Naive thymus-derived CD4-positive, alpha-beta T cell (primary cell): ENCODE measurements around the gene ZNF621. TPM values are rescaled to one million over a fixed set of nuclear protein-coding genes. Genes with fewer than 3 reads are reported as not detected.
A peak's percentile ranks its signal among the peaks of the same experiment; 100 is the strongest.

Source experiments
- ATAC-seq: fragments of 150-1000 bp; cut with Tn5 transposase; 2 replicates; pipeline ENCODE4 v1.10.0; 2021; ENCODE audit warnings: mild to moderate bottlenecking, moderate library complexity
- CTCF ChIA-PET: fragments of 350-600 bp; sonication (Branson Sonifier 250); formaldehyde crosslinking; loops from one replicate; lab custom pipeline; 2021; ENCODE audit warnings: antibody characterized with exemption; lab: Charles Lee
- POLR2A ChIA-PET: fragments of 350-600 bp; sonication (Branson Sonifier 250); formaldehyde crosslinking; loops from one replicate; lab custom pipeline; 2021; ENCODE audit warnings: antibody characterized with exemption, inconsistent platforms; lab: Charles Lee
- DNase-seq, 9 donors: peaks; one replicate each; pipeline versions ENCODE4 v3.0.0 to v3.0.0-alpha.2; 2020 to 2022; ENCODE audit warnings: mixed read lengths in 1 of 9
- H3K27ac ChIP-seq: one replicate; pipeline ENCODE4 v1.7.0; 2013; ENCODE audit warnings: mild to moderate bottlenecking, low read depth, low read length, moderate library complexity
- H3K27me3 ChIP-seq, 2 donors: one replicate each; pipeline ENCODE4 v1.7.0; 2013; ENCODE audit warnings: low read length in 2 of 2, mild to moderate bottlenecking in 2 of 2, moderate library complexity in 2 of 2; ENCODE audit not compliant: control insufficient read depth in 2 of 2, insufficient read depth in 2 of 2
- H3K36me3 ChIP-seq, 3 experiments: 1 replicate in 2 of 3; 2 replicates in 1 of 3; pipeline ENCODE4 v1.7.0; 2013; ENCODE audit warnings: low read length in 3 of 3, mild to moderate bottlenecking in 3 of 3, moderate library complexity in 1 of 3; ENCODE audit not compliant: insufficient read depth in 3 of 3, control insufficient read depth in 2 of 3
- H3K4me1 ChIP-seq, 2 donors: one replicate each; pipeline ENCODE4 v1.7.0; 2013; ENCODE audit warnings: low read length in 2 of 2, mild to moderate bottlenecking in 2 of 2, moderate library complexity in 1 of 2; ENCODE audit not compliant: control insufficient read depth in 2 of 2, insufficient read depth in 2 of 2
- H3K4me3 ChIP-seq: 2 replicates; pipeline ENCODE4 v1.7.0; 2013; ENCODE audit warnings: mild to moderate bottlenecking, low read length
- H3K9me3 ChIP-seq, 3 experiments: 1 replicate in 2 of 3; 2 replicates in 1 of 3; pipeline ENCODE4 v1.7.0; 2013; ENCODE audit warnings: low read length in 3 of 3; ENCODE audit not compliant: control insufficient read depth in 2 of 3
- H3K27ac Mint-ChIP-seq, 9 donors: one replicate each; pipeline ENCODE4 v1.8.0; 2020 to 2022; ENCODE audit warnings: mixed read lengths in 9 of 9, mild to moderate bottlenecking in 8 of 9, moderate library complexity in 5 of 9, inconsistent platforms in 2 of 9
- H3K27me3 Mint-ChIP-seq, 5 donors: one replicate each; pipeline ENCODE4 v1.8.0; 2021 to 2022; ENCODE audit warnings: mixed read lengths in 5 of 5, mild to moderate bottlenecking in 1 of 5
- H3K36me3 Mint-ChIP-seq, 5 donors: one replicate each; pipeline ENCODE4 v1.8.0; 2020 to 2022; ENCODE audit warnings: mixed read lengths in 5 of 5, mild to moderate bottlenecking in 3 of 5, inconsistent platforms in 1 of 5
- H3K4me1 Mint-ChIP-seq, 7 donors: one replicate each; pipeline ENCODE4 v1.8.0; 2020 to 2022; ENCODE audit warnings: mixed read lengths in 7 of 7, mild to moderate bottlenecking in 3 of 7, inconsistent platforms in 1 of 7
- H3K4me3 Mint-ChIP-seq, 10 donors: one replicate each; pipeline ENCODE4 v1.8.0; 2020 to 2022; ENCODE audit warnings: mild to moderate bottlenecking in 10 of 10, mixed read lengths in 10 of 10, moderate library complexity in 6 of 10, inconsistent platforms in 2 of 10
- H3K9me3 Mint-ChIP-seq, 11 donors: one replicate each; pipeline ENCODE4 v1.8.0; 2020 to 2022; ENCODE audit warnings: mixed read lengths in 11 of 11, mild to moderate bottlenecking in 4 of 11, inconsistent platforms in 1 of 11, moderate library complexity in 1 of 11
- intact Hi-C, 2 donors: fragments of 100-400 bp; cut with micrococcal nuclease; formaldehyde crosslinking; loops; one replicate each; pipeline ENCODE4 v1.15.1; 2023
- polyA plus RNA-seq, 2 donors: library from polyadenylated mRNA; unstranded; fragments of 300-500 nt; fragmentation: Illumina TruSeq; gene quantifications; one replicate each; pipeline ENCODE4 v1.2.3, GENCODE V29; 2021
- total RNA-seq, 6 experiments: library from RNA in 5 of 6; stranded (reverse) in 5 of 6; gene quantifications; 1 replicate in 5 of 6; 2 replicates in 1 of 6; pipeline ENCODE4 v1.2.3 and lab custom pipeline; 2021 to 2026

ZNF621 gene
- 10 to 100 TPM; 14.6 to 26.9 (median 21.9) TPM for total RNA-seq
- 1 to 10 TPM; 2.8 to 4.6 TPM for polyA plus RNA-seq
- 38.8 reads per million, percentile 66 among the genes with 10 or more reads in this experiment for total RNA-seq (lab: John Stamatoyannopoulos, UW)

DNA sequence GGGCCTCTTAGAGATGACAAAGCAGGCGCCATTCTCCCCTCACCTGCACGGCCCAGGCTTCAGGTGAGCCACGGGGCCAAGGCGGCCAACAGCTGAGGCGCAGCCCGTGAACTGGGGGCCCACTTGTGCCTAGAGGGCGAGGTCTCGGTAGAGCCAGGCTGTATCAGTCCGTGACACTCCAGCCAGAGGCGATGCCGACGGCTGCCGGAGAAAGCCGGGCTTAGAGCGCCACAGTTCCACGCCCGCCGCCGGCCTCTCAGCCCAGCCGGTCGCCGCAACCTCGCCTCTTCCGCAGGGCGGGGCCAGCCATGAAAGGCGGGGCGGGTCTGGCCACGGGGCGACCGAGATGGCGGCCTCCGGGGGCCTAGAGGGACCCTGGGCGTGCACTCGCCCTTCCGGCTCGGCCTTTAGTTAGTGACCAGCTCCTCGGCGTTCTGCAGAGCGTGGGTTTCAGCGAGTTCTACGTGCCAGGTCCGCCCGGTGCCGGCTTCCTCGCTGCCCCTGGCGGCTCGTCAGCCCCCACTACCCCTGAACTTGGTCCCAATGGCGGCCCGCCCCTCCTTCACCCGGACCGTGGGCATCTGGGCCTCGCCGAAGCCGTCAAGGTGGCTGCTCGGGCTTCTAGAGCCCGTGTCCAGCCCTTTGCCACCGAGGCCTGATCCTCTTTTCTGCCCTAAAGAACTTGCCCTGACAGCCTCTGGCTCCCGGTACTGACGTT is at the start of gene ZNF621:
Gene ZNF621, plus strand, starts transcription at position 393 of the 718 bp plus-strand sequence. CDS start 881 bp downstream, outside the sequence.
- Histone ChIP-seq H3K27me3 (no peaks in the 10 kb centered on the region), H3K4me1 (peaks cover 0 to 15% of the 10 kb centered on the region in 2 donors), H3K9me3 (no peaks in the 10 kb centered on the region), H3K4me3 (peak within 1 kb of the TSS; percentile 69), H3K27ac (peak within 1 kb of the TSS; percentile 81), H3K36me3 (peaks cover 0 to 7% (median 0%) of the 10 kb centered on the region in 3 experiments)
- H3K36me3 Mint-ChIP-seq: peaks cover 15 to 39% (median 26%) of the 10 kb centered on the region in 5 donors
- CTCF ChIA-PET: no interaction called here
- POLR2A ChIA-PET: interaction anchor here (0.9 to 4.3 kb wide), 10 partner anchors 19 to 217 kb away, joined by 3 to 37 read pairs (median 6); partner anchors contain the start of genes RPL14, ZNF619 and ZNF620
- H3K9me3 Mint-ChIP-seq: no peaks in the 10 kb centered on the region
- H3K27me3 Mint-ChIP-seq: no peaks in the 10 kb centered on the region
- intact Hi-C loops: loop anchor here (1.0 to 10.0 kb wide), 10 partner anchors 18 to 1490 kb away; partner anchors contain the start of genes EIF1B (in 2 of the 2), RPL14 (in 2 of the 2), ULK4 (in 2 of the 2) and ZNF619 (in 2 of the 2)
- DNase-seq (peak; percentile 43 to 90 (median 73)), ATAC-seq (peak; percentile 99)
- peak within 1 kb of the TSS; percentile 91 to 98 (median 97) for H3K27ac Mint-ChIP-seq
- peak within 1 kb of the TSS; percentile 85 to 97 (median 96) for H3K4me3 Mint-ChIP-seq
- peaks cover 17 to 39% (median 27%) of the 10 kb centered on the region in 7 donors for H3K4me1 Mint-ChIP-seq

GRCh38 chr3:40476478-40477470 is 48.0 kb upstream of the ZNF621 start, which contains the start of gene ZNF619:
TSS of gene ZNF619 (plus strand) at chr3:40477122. CDS start at chr3:40477980, 858 bp downstream.
- Histone ChIP-seq H3K27me3 (no peaks in the 10 kb centered on the region), H3K36me3 (peaks cover 0 to 7% (median 0%) of the 10 kb centered on the region in 3 experiments), H3K27ac (peak within 1 kb of the TSS; percentile 80), H3K4me3 (peak within 1 kb of the TSS; percentile 82), H3K4me1 (peaks cover 7 to 8% of the 10 kb centered on the region in 2 donors), H3K9me3 (no peaks in the 10 kb centered on the region)
- H3K36me3 Mint-ChIP-seq: peaks cover 10 to 23% (median 12%) of the 10 kb centered on the region in 5 donors
- POLR2A ChIA-PET: interaction anchor here (0.7 to 4.1 kb wide), 5 partner anchors 12 to 49 kb away, joined by 3 to 23 read pairs (median 5); partner anchors contain the start of genes RPL14 and ZNF620
- intact Hi-C loops: loop anchor here (1.0 kb wide), 6 partner anchors 19 to 1486 kb away; partner anchors contain the start of genes RPL14 (in 2 of the 2), ZNF620 (in 2 of the 2), ZNF621 (in 2 of the 2) and EIF1B (in 1 of the 2)
- H3K27ac Mint-ChIP-seq: peak within 1 kb of the TSS; percentile 61 to 97 (median 90)
- H3K4me3 Mint-ChIP-seq: peak within 1 kb of the TSS; percentile 84 to 97 (median 89)
- H3K27me3 Mint-ChIP-seq: no peaks in the 10 kb centered on the region
- ATAC-seq (peak; percentile 93), DNase-seq (peak; percentile 11 to 60 (median 47))
- CTCF ChIA-PET: interaction anchor here (1.0 kb wide), 1 partner anchor 168 kb away, joined by 3 read pairs; no protein-coding TSS in a partner anchor
- no peaks in the 10 kb centered on the region for H3K9me3 Mint-ChIP-seq
- peaks cover 13 to 38% (median 31%) of the 10 kb centered on the region in 7 donors for H3K4me1 Mint-ChIP-seq

GRCh38 chr3:40477666-40478065 is 47.1 kb upstream of the ZNF621 start:
- ATAC-seq (no peak), DNase-seq (no peak)
- intact Hi-C loops: loop anchor here (1.0 kb wide), 6 partner anchors 20 to 1485 kb away; partner anchors contain the start of genes RPL14 (in 2 of the 2), ZNF620 (in 2 of the 2), ZNF621 (in 2 of the 2) and EIF1B (in 1 of the 2)
- ChIA-PET POLR2A (interaction anchor here (1.0 to 4.1 kb wide), 4 partner anchors 13 to 46 kb away, joined by 5 to 23 read pairs (median 8); partner anchors contain the start of genes RPL14 and ZNF620), CTCF (interaction anchor here (1.0 kb wide), 1 partner anchor 169 kb away, joined by 3 read pairs; no protein-coding TSS in a partner anchor)
- Mint-ChIP-seq H3K4me1 (peaks cover 19 to 44% (median 39%) of the 10 kb centered on the region in 7 donors), H3K27ac (peak overlapping the region; percentile 61 to 97 (median 90)), H3K36me3 (peaks cover 10 to 31% (median 18%) of the 10 kb centered on the region in 5 donors), H3K4me3 (peak overlapping the region; percentile 84 to 97 (median 89)), H3K27me3 (no peaks in the 10 kb centered on the region), H3K9me3 (no peaks in the 10 kb centered on the region)
- Histone ChIP-seq H3K4me3 (peak overlapping the region; percentile 82), H3K27me3 (no peaks in the 10 kb centered on the region), H3K9me3 (no peaks in the 10 kb centered on the region), H3K4me1 (peaks cover 7 to 12% of the 10 kb centered on the region in 2 donors), H3K27ac (peak overlapping the region; percentile 80), H3K36me3 (peaks cover 0 to 7% (median 0%) of the 10 kb centered on the region in 3 experiments)

DNA sequence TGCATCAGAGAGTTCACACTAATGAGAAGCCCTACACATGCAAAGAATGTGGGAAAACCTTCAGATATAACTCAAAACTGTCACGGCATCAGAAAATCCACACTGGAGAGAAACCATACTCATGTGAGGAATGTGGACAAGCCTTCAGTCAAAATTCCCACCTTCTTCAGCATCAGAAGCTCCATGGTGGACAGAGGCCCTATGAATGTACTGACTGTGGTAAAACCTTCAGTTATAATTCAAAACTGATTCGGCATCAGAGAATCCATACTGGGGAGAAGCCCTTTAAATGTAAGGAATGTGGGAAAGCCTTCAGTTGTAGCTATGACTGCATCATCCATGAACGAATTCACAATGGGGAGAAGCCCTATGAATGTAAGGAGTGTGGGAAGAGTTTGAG is 37.6 kb upstream of the ZNF621 start:
- H3K4me3 Mint-ChIP-seq: no peak overlapping the region
- H3K9me3 ChIP-seq: peaks cover 0 to 18% (median 10%) of the 10 kb centered on the region in 3 experiments
- H3K36me3 Mint-ChIP-seq: peaks cover 30 to 63% (median 58%) of the 10 kb centered on the region in 5 donors
- no peak for DNase-seq
- ChIA-PET CTCF (no interaction called here), POLR2A (interaction anchor here (1.7 kb wide), 1 partner anchor 22 kb away, joined by 3 read pairs; no protein-coding TSS in a partner anchor)
- H3K4me1 Mint-ChIP-seq: peaks cover 5 to 14% (median 6%) of the 10 kb centered on the region in 7 donors
- H3K4me1 ChIP-seq: peaks cover 0 to 11% of the 10 kb centered on the region in 2 donors
- H3K9me3 Mint-ChIP-seq: peaks cover 0 to 40% (median 20%) of the 10 kb centered on the region in 11 donors
- no peaks in the 10 kb centered on the region for H3K27me3 Mint-ChIP-seq
- intact Hi-C loops: no loop called here
- no peak overlapping the region for H3K27ac ChIP-seq
- no peak overlapping the region for H3K4me3 ChIP-seq
- peaks cover 0 to 30% (median 6%) of the 10 kb centered on the region in 3 experiments for H3K36me3 ChIP-seq
- no peaks in the 10 kb centered on the region for H3K27me3 ChIP-seq
- H3K27ac Mint-ChIP-seq: no peak overlapping the region
- ATAC-seq: no peak

- DNase-seq (no peak), ATAC-seq (no peak)
- Histone ChIP-seq H3K27ac (no peak overlapping the region), H3K4me1 (no peaks in the 10 kb centered on the region), H3K27me3 (no peaks in the 10 kb centered on the region), H3K4me3 (no peak overlapping the region), H3K36me3 (peaks cover 0 to 22% (median 6%) of the 10 kb centered on the region in 3 experiments), H3K9me3 (peaks cover 0 to 18% (median 10%) of the 10 kb centered on the region in 3 experiments)
- intact Hi-C loops: no loop called here
- no peak overlapping the region for H3K27ac Mint-ChIP-seq
- CTCF ChIA-PET: no interaction called here
- peaks cover 0 to 39% (median 20%) of the 10 kb centered on the region in 11 donors for H3K9me3 Mint-ChIP-seq
- H3K27me3 Mint-ChIP-seq: no peaks in the 10 kb centered on the region
- no peak overlapping the region for H3K4me3 Mint-ChIP-seq
- peaks cover 0 to 2% (median 0%) of the 10 kb centered on the region in 7 donors for H3K4me1 Mint-ChIP-seq
- POLR2A ChIA-PET: no interaction called here
- peaks cover 29 to 52% (median 37%) of the 10 kb centered on the region in 5 donors for H3K36me3 Mint-ChIP-seq
These were observed 33.8 kb upstream of the ZNF621 start for GRCh38 chr3:40490916-40491315.
